ENCODE results near the gene HSPA8.

Gene HSPA8

DNA sequence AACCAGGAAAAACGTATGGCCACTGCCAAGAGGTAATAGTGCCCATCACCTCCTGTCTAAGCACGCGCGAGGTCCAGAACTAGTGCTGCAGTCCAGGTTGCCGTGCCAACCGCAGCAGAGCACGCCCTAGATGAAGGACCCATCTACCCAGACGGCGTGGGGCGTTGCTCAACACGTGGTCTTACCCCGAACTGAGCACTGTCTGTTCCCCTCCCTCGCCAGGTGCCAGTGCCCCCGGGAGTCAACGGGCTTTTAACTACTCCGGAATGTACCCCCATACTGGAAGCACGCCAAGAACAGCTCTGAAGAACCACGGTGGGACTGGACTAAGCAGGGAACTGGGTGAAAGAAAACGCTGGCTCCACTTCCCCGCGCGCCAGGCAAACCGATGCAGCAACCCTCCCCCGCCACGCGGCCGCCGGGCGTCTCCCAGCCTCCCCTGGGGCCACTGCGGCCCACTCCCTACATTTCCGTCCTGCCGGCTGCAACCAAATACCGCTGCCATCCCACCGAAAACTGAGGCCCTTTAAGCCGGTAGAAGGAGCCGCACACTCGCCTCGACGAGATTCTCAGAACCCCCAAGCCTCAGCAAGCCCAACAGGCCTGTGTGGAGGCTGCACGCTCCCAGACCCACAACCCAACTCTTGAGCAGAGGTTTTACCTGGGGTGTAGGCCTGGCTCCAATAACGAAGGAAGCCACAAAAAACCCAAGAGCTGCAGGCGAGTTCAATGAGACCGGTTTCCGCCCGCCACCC is at the start of gene HSPA8:
HSPA8 (minus strand) TSS at position 734 of the 755 bp plus-strand sequence. CDS start 812 bp downstream, outside the sequence.
- H3K4me3 ChIP-seq (ENCODE audit: low read depth, low read length) = peak within 1 kb of the TSS; percentile 89
- DNase-seq (ENCODE audit: low read depth) = peak; percentile 77
- no peak for TF ChIP-seq CTCF (IDR thresholded peaks at IDR 0.05; ENCODE audit: insufficient read depth, low read depth, low read length, missing control alignments)

DNA sequence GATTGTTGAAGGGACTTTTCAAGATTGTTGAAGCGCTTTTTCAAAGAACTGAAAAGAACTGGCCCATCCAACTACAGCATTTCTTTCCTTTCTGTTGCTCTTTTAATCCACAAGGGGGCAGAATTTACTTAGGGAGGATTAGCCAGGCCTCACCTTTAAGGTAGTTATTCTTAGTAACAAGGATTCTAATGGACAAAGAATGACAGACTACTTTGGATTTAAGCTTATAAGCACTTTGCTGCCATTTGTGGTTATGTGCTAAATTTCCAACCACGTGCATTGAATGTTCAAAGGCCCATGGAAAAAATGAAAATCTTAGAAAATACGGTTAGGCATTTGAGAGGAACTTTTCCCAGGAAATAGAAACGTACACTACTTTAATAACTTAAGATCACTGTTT is 49.5 kb upstream of the HSPA8 start:
- peak; percentile 54 for DNase-seq (ENCODE audit: low read depth)
- no peak overlapping the region for H3K4me3 ChIP-seq (ENCODE audit: low read depth, low read length)
- TF ChIP-seq CTCF (IDR thresholded peaks at IDR 0.05; ENCODE audit: insufficient read depth, low read depth, low read length, missing control alignments) = peak; percentile 58

DNA sequence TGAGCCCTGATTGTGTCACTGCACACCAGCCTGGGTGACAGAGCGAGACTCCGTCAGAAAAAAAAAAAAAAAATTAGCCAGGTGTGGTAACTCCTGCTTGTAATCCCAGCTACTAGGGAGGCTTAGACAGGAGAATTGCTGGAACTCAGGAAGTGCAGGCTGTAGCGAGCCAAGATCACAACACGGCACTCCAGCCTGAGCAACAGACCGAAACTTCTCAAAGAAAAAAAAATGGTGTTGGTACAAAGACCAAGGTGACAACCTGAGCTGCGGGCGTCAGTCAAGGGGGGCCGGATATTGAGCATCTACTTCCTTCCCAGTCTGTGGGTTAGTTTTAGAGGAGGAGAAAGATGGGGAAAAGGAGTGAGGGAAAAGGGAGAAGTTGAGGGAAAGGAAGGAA is 48.5 kb upstream of the HSPA8 start:
- no peak for TF ChIP-seq CTCF (IDR thresholded peaks at IDR 0.05; ENCODE audit: insufficient read depth, low read depth, low read length, missing control alignments)
- DNase-seq (ENCODE audit: low read depth) = no peak
- H3K4me3 ChIP-seq (ENCODE audit: low read depth, low read length) = no peak overlapping the region

GRCh38 chr11:123107945-123108495 is 46.1 kb upstream of the HSPA8 start:
- TF ChIP-seq CTCF (IDR thresholded peaks at IDR 0.05; ENCODE audit: insufficient read depth, low read depth, low read length, missing control alignments) = no peak
- H3K4me3 ChIP-seq (ENCODE audit: low read depth, low read length) = no peak overlapping the region
- DNase-seq (ENCODE audit: low read depth) = no peak

GRCh38 chr11:123104697-123105096 is 42.8 kb upstream of the HSPA8 start:
- no peak for TF ChIP-seq CTCF (IDR thresholded peaks at IDR 0.05; ENCODE audit: insufficient read depth, low read depth, low read length, missing control alignments)
- H3K4me3 ChIP-seq (ENCODE audit: low read depth, low read length) = no peak overlapping the region
- no peak for DNase-seq (ENCODE audit: low read depth)

- peak; percentile 50 for TF ChIP-seq CTCF (IDR thresholded peaks at IDR 0.05; ENCODE audit: insufficient read depth, low read depth, low read length, missing control alignments)
- no peak overlapping the region for H3K4me3 ChIP-seq (ENCODE audit: low read depth, low read length)
- peak; percentile 52 for DNase-seq (ENCODE audit: low read depth)
These were observed 41.5 kb upstream of the HSPA8 start for GRCh38 chr11:123103326-123103980.

Data from GM12865 (cell line).